GM12801 (cell line): ENCODE data around the gene DENND6B.

ENCODE experiments used
- TF ChIP-seq, protein P1 (sequence below): IDR thresholded peaks from one replicate; pipeline ENCODE4 v1.5.1; 2011; ENCODE audit warnings: control low read depth; ENCODE audit not compliant: insufficient read length; ENCODE audit errors: extremely low read depth

DENND6B gene

DNA sequence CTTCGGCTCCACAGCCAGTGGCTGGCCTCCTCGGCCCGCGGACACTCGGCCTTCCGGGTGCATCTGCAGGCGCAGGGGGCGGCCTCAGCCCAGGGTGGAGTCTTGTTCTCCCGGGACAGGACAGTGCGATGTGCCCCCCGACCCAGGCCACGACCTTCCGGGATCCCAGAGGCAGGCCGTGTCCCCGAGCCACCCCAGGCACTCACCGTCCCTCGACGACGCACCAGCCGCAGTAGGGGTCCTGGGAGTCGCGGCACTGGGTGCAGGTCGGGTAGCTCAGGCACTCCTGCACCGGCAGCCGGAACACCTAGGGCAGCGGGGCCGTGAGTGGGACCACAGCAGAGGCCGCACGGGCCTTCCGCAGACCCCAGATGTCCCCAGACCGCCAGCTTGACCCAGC lies 39.1 kb downstream of the DENND6B start:
- TF ChIP-seq, protein P1, sequence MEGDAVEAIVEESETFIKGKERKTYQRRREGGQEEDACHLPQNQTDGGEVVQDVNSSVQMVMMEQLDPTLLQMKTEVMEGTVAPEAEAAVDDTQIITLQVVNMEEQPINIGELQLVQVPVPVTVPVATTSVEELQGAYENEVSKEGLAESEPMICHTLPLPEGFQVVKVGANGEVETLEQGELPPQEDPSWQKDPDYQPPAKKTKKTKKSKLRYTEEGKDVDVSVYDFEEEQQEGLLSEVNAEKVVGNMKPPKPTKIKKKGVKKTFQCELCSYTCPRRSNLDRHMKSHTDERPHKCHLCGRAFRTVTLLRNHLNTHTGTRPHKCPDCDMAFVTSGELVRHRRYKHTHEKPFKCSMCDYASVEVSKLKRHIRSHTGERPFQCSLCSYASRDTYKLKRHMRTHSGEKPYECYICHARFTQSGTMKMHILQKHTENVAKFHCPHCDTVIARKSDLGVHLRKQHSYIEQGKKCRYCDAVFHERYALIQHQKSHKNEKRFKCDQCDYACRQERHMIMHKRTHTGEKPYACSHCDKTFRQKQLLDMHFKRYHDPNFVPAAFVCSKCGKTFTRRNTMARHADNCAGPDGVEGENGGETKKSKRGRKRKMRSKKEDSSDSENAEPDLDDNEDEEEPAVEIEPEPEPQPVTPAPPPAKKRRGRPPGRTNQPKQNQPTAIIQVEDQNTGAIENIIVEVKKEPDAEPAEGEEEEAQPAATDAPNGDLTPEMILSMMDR, result no peak

DNA sequence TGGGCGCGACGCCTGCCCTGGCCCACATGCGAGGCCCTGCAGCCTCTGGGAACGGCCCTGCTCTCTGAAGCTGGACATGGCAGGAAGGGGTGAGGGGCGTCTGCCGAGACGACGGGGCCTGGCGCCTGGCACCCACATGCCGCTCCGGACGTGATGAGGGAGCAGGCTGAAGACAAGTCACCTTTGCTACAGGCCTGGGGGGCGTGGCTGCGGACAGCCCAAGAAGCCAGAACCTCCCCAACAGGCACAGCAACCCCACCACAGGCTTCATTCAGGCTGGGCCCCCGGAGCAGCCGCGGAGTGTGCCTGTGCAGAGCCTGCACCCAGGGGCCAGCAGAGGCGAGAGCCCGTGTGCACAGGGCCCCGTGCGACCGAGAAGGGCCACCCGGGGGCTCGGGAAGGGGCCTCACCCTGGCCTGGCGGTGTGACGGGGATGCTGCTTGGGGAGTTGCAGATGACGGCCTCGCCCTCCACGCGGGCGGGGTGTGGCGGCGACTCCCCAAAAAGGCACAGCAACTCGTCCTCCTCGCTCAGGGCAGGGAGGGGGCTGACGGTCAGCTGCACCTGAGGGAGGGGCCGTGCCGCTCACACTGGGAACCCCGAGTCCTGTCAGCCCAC lies 40.0 kb downstream of the DENND6B start:
- TF ChIP-seq, protein P1, result no peak

DNA sequence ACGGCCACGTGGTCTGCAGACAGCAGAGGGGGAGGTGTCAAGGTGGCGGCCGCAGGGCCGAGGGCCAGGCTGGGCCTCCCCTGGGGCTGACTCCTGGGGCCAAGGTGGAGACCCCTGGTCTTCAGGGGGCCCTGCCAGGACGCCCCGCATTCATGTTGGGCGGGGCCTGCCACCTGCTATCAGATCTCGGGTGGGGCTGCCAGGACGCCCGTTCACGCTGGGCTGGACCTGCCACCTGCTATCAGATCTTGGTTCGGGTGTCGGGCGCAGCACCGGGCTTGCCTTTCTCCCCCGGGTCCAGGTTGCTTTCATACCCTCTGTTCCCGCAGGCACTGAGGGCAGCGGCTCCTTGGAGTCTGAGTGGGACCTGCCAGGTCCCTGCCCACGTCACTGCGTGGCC lies 40.5 kb downstream of the DENND6B start:
- TF ChIP-seq, protein P1, result no peak

DNA sequence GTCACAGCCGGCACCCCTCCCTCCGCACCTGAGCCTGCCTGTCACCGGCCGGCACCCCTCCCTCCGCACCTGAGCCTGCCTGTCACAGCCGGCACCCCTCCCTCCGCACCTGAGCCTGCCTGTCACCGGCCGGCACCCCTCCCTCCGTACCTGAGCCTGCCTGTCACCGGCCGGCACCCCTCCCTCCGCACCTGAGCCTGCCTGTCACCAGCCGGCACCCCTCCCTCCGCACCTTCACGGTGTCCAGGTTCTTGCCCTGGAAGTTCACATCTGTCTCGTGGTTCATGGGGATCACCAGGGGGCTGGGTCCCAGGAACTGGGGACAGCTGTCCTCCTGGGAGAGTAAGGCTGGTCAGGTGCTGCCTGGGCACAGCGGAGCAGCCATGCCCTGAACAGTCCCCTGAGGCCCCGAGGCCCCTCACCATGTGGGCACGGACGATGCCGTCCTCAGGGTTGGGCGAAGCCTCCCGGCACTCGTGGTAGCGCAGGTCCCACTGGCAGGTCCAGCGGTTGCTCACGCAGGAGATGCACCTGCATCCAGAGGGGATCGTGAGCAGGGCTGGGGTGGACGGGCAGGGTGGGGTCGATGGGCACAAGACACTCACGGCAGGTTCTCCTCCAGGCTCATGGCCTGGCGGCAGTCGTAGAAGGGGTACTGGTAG lies 41.1 kb downstream of the DENND6B start:
- TF ChIP-seq, protein P1, result no peak

DNA sequence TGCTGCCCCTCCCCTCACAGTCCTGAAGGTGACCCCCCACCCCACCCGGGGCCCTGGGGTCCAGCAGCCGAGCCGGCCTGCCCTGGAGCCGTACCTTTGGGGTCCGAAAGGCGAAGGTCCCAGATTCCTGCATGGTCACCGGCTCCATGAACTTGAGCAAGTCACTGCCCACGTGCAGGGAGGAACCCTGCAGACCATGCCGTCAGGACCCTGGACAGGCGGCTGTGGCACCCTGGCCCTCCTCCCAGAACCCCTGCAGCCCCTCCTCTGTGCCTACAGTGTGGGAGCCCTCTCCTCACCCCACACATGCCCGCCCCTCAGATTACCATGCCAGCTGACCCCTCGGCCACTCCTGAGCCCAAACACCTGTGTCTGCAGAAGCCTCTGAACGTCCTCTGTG lies 42.3 kb downstream of the DENND6B start:
- TF ChIP-seq, protein P1, result no peak

DNA sequence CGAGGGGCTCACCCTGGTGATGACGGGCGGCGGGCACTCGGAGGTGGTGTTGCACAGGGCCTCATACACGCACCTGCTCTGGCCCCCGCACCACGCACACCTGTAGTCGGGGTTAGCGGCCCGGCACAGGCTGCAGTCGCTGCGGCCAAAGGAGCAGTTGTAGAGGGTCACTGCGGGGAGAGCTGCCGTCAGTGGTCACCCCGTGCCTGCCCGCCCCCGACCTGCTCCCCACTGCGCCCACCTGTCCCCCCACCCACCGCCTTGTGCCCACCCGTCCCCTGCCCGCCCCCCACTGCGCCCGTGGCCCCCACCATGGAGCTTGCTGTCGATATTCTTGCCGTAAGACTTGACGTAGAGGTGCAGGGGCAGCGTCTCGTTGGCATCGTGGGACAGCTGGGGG lies 43.0 kb downstream of the DENND6B start:
- TF ChIP-seq, protein P1, result no peak

DNA sequence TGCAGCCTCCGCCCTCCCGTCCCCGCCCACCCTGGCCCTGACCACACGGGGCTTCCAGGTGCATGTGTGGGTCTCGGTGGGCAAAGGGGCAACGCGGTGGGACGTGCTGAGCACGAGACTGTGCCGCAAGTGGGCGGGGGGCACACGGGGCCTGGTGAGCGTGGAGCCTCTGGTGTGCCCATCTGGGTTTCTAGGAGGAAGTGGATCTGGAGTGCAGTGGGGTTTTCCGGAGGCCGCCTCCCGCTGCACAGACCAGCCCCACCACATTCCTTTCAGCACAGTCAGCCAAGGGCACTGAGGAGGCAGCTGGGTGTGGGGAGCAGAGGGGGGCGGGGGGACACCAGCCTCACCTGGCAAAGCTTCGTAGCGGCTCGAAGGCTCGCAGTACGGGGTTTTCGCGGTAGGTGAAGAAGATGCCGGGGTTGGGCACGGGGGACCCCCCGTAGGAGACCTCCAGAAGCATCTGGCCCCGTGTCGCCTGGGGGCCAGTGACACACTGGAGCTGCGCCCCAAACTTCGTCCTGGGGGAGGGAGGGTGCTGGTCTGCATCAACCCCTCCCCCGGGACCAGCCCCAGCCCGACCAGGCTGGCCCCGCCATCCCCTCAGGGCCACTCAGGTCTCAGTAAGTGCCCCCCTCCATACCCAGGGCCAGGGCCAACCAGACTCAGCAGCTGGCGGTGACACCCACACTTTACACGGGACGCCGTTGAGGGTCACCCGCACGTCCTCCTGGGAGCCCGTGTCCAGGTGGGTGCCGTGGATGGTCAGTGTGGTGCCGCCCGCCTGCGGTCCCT lies 44.3 kb downstream of the DENND6B start:
- TF ChIP-seq, protein P1, result no peak
